HG03558 (cell line): ENCODE results near the gene HNRNPA3.
"Not testable (repeated sequence)": the region's sequence is repeated elsewhere in the genome, so short reads cannot be mapped to it uniquely, and the experiment has no call there.

Source experiments
- ATAC-seq: cut with Tn5 transposase; IDR thresholded peaks from one replicate; pipeline ENCODE4 v1.9.1; 2021; ENCODE audit warnings: moderate number of reproducible peaks; ENCODE audit not compliant: unreplicated experiment; ENCODE audit errors: extremely low read depth

HNRNPA3 gene

GRCh38 chr2:177266955-177267354 is 54.4 kb downstream of the HNRNPA3 start:
- not testable (repeated sequence) for ATAC-seq

- no peak for ATAC-seq
Observed at GRCh38 chr2:177268187-177268871, 55.7 kb downstream of the HNRNPA3 start.

GRCh38 chr2:177268901-177269300 is 56.3 kb downstream of the HNRNPA3 start:
- ATAC-seq = no peak

GRCh38 chr2:177270531-177270930 is 57.9 kb downstream of the HNRNPA3 start:
- no peak for ATAC-seq

- no peak for ATAC-seq
Observed at GRCh38 chr2:177271981-177272666, 59.5 kb downstream of the HNRNPA3 start.

GRCh38 chr2:177272765-177273164 is 60.2 kb downstream of the HNRNPA3 start:
- no peak for ATAC-seq

- no peak for ATAC-seq
Observed at GRCh38 chr2:177273408-177273807, 60.8 kb downstream of the HNRNPA3 start.
